IMR-90 (cell line): ENCODE measurements around the gene METTL24. TPM values are rescaled to one million over a fixed set of nuclear protein-coding genes. Genes with fewer than 3 reads are reported as not detected.

Source experiments
- ATAC-seq: fragments of 200-7000 bp; cut with Tn5 transposase; 2 replicates; pipeline ENCODE4 v1.9.1; 2020; ENCODE audit warnings: low read depth, mild to moderate bottlenecking, moderate library complexity
- BruUV-seq: library from RNA; stranded (reverse); fragments of 400-500 nt; replicated peaks from 2 replicates; lab custom pipeline; 2021; lab: Mats Ljungman, UMichigan
- CTCF ChIA-PET: fragments of 300-600 bp; formaldehyde crosslinking; extraction: SDS; loops from one replicate; lab custom pipeline; 2021; ENCODE audit warnings: antibody characterized with exemption; lab: Yijun Ruan, JAX
- POLR2A ChIA-PET: fragments of 300-600 bp; sonication (Branson Sonifier 250); formaldehyde crosslinking; loops from one replicate; lab custom pipeline; 2022; ENCODE audit warnings: antibody characterized with exemption; ENCODE audit not compliant: unreplicated experiment; lab: Charles Lee
- DNase-seq: peaks from one replicate; pipeline ENCODE4 v3.0.0; 2013
- H2AFZ ChIP-seq: replicated peaks from 2 replicates; pipeline ENCODE3; 2013; ENCODE audit warnings: low read length, mild to moderate bottlenecking; ENCODE audit not compliant: poor library complexity
- H2AK5ac ChIP-seq: 2 replicates; pipeline ENCODE4 v1.6.1; 2013; ENCODE audit warnings: low read depth, low read length, inconsistent platforms
- H2AK9ac ChIP-seq: replicated peaks from 2 replicates; pipeline ENCODE3; 2013; ENCODE audit warnings: mild to moderate bottlenecking, low read depth, low read length, moderate library complexity; ENCODE audit not compliant: poor library complexity
- H2BK120ac ChIP-seq: 2 replicates; pipeline ENCODE4 v1.6.1; 2013; ENCODE audit warnings: low read depth, low read length, inconsistent platforms
- H2BK15ac ChIP-seq: 3 replicates; pipeline ENCODE4 v1.6.1; 2013; ENCODE audit warnings: low read depth, low read length, inconsistent platforms
- H2BK20ac ChIP-seq: 2 replicates; pipeline ENCODE4 v1.6.1; 2013; ENCODE audit warnings: low read depth, mild to moderate bottlenecking, inconsistent platforms, low read length, moderate library complexity
- H2BK5ac ChIP-seq: 2 replicates; pipeline ENCODE4 v1.6.1; 2013; ENCODE audit warnings: mild to moderate bottlenecking, low read depth, low read length, inconsistent platforms; ENCODE audit not compliant: poor library complexity, severe bottlenecking
- H3K14ac ChIP-seq: replicated peaks from 2 replicates; pipeline ENCODE4 v1.6.1; 2013; ENCODE audit warnings: low read depth, low read length, inconsistent platforms
- H3K18ac ChIP-seq: 2 replicates; pipeline ENCODE4 v1.6.1; 2013; ENCODE audit warnings: low read depth, low read length, control low read depth
- H3K23ac ChIP-seq: 2 replicates; pipeline ENCODE4 v1.6.1; 2013; ENCODE audit warnings: low read depth, low read length, inconsistent platforms
- H3K27ac ChIP-seq: 2 replicates; pipeline ENCODE4 v1.5.1; 2013; ENCODE audit warnings: mild to moderate bottlenecking, control low read depth, low read length; ENCODE audit not compliant: insufficient read depth
- H3K27me3 ChIP-seq: 2 replicates; pipeline ENCODE4 v1.6.1; 2013; ENCODE audit warnings: low read length; ENCODE audit not compliant: control insufficient read depth, insufficient read depth
- H3K36me3 ChIP-seq: 2 replicates; pipeline ENCODE4 v1.6.1; 2013; ENCODE audit warnings: low read length, mixed read lengths; ENCODE audit not compliant: control insufficient read depth, insufficient read depth
- H3K4ac ChIP-seq: 2 replicates; pipeline ENCODE4 v1.6.1; 2013; ENCODE audit warnings: low read depth, low read length, inconsistent platforms
- H3K4me1 ChIP-seq: 2 replicates; pipeline ENCODE4 v1.6.1; 2013; ENCODE audit warnings: low read length, mixed read lengths; ENCODE audit not compliant: control insufficient read depth, insufficient read depth
- H3K4me2 ChIP-seq: 2 replicates; pipeline ENCODE4 v1.6.1; 2013; ENCODE audit warnings: low read depth, mild to moderate bottlenecking, control low read depth, low read length, moderate library complexity
- H3K4me3 ChIP-seq: 2 replicates; pipeline ENCODE4 v1.5.1; 2013; ENCODE audit warnings: low read depth, mild to moderate bottlenecking, control low read depth, low read length, moderate library complexity; ENCODE audit not compliant: insufficient read depth
- H3K56ac ChIP-seq: 2 replicates; pipeline ENCODE4 v1.6.1; 2013; ENCODE audit warnings: low read length, inconsistent platforms; ENCODE audit not compliant: insufficient read depth; ENCODE audit errors: extremely low read depth
- H3K79me1 ChIP-seq, 2 experiments: 2 replicates each; pipeline ENCODE4 v1.6.1; 2013; ENCODE audit warnings: low read length in 2 of 2, inconsistent platforms in 1 of 2, low read depth in 1 of 2
- H3K9ac ChIP-seq: 2 replicates; pipeline ENCODE4 v1.6.1; 2013; ENCODE audit warnings: low read depth, low read length, control low read depth
- H3K9me1 ChIP-seq: 2 replicates; pipeline ENCODE4 v1.6.1; 2013; ENCODE audit warnings: low read length, inconsistent platforms; ENCODE audit not compliant: insufficient read depth
- H3K9me3 ChIP-seq: 2 replicates; pipeline ENCODE4 v1.6.1; 2013; ENCODE audit warnings: low read length; ENCODE audit not compliant: control insufficient read depth, insufficient read depth
- H4K20me1 ChIP-seq: 2 replicates; pipeline ENCODE4 v1.6.1; 2013; ENCODE audit warnings: low read length, inconsistent platforms; ENCODE audit not compliant: insufficient read depth
- H4K5ac ChIP-seq: 2 replicates; pipeline ENCODE4 v1.6.1; 2013; ENCODE audit warnings: mild to moderate bottlenecking, low read depth, low read length, control low read depth
- H4K8ac ChIP-seq, 2 experiments: 2 replicates each; pipeline ENCODE4 v1.6.1; 2013; ENCODE audit warnings: low read depth in 2 of 2, low read length in 2 of 2, control low read depth in 1 of 2, inconsistent platforms in 1 of 2
- H4K91ac ChIP-seq: 2 replicates; pipeline ENCODE4 v1.6.1; 2013; ENCODE audit warnings: low read depth, low read length, inconsistent platforms; ENCODE audit not compliant: insufficient read depth
- BHLHE40 ChIP-seq: fragments of 150-350 bp; IDR thresholded peaks from 2 replicates; pipeline ENCODE4 v1.6.1; 2016; ENCODE audit warnings: mild to moderate bottlenecking, low read depth, low read length
- FOS ChIP-seq: fragments of 150-350 bp; IDR thresholded peaks from 2 replicates; pipeline ENCODE4 v1.6.1; 2016; ENCODE audit warnings: low read depth, low read length
- MAFK ChIP-seq: IDR thresholded peaks from 2 replicates; pipeline ENCODE4 v1.6.1; 2012; ENCODE audit warnings: low read depth, low read length, improper control_type of control experiment
- MXI1 ChIP-seq: IDR thresholded peaks from 2 replicates; pipeline ENCODE4 v1.6.1; 2012; ENCODE audit warnings: low read depth, mild to moderate bottlenecking, low read length, moderate library complexity, borderline replicate concordance
- NFE2L2 ChIP-seq: fragments of 150-350 bp; IDR thresholded peaks from 2 replicates; pipeline ENCODE4 v1.6.1; 2016; ENCODE audit warnings: low read depth, mild to moderate bottlenecking, low read length
- POLR2A ChIP-seq: IDR thresholded peaks from 2 replicates; pipeline ENCODE4 v1.6.1; 2012; ENCODE audit warnings: mild to moderate bottlenecking, low read depth, low read length
- RFX5 ChIP-seq: IDR thresholded peaks from 2 replicates; pipeline ENCODE4 v1.8.0; 2012; ENCODE audit warnings: low read depth, mild to moderate bottlenecking, low read length, moderate library complexity
- SMC3 ChIP-seq: fragments of 150-350 bp; IDR thresholded peaks from 2 replicates; pipeline ENCODE4 v1.6.1; 2016; ENCODE audit warnings: low read depth, mild to moderate bottlenecking, antibody characterized with exemption, low read length, moderate library complexity
- WGBS, 2 experiments: methylation state at CpG; one replicate each; pipeline versions ENCODE4 v1.1.5 to v1.1.7; 2013; ENCODE audit warnings: missing lambda C conversion rate in 2 of 2; ENCODE audit not compliant: insufficient read length in 1 of 2; ENCODE audit errors: extremely low coverage in 2 of 2; 5-methylcytosine and 5-hydroxymethylcytosine counted together
- dilution Hi-C: fragments of 300-500 bp; cut with HindIII; formaldehyde crosslinking; loops from one replicate; pipeline ENCODE4 v1.14.3; 2018; ENCODE audit warnings: low sequenced_read_pairs; ENCODE audit not compliant: unreplicated experiment
- in situ Hi-C: fragments of 300-500 bp; cut with MboI; formaldehyde crosslinking; loops from 3 replicates; pipeline ENCODE4 v1.14.3; 2019; ENCODE audit warnings: low sequenced_read_pairs, inconsistent platforms, mixed read lengths
- intact Hi-C: fragments of 100-400 bp; cut with micrococcal nuclease; formaldehyde crosslinking; loops from 2 replicates; pipeline ENCODE4 v1.10.0; 2022
- polyA plus RNA-seq, 3 experiments: library from polyadenylated mRNA; depleted of rRNA; stranded (reverse); fragments of >200 nt; gene quantifications; 2 replicates each; pipeline ENCODE4 v1.2.3, GENCODE V29; 2012; ENCODE audit warnings: low replicate concordance in 1 of 3
- total RNA-seq: library from RNA; depleted of rRNA; stranded (reverse); fragments of >200 nt; gene quantifications from 2 replicates; pipeline ENCODE4 v1.2.3, GENCODE V29; 2012
- TF ChIP-seq, protein P1 (sequence below): fragments of 150-350 bp; IDR thresholded peaks from 2 replicates; pipeline ENCODE4 v1.6.1; 2016; ENCODE audit warnings: low read depth, mild to moderate bottlenecking, low read length, moderate library complexity, borderline replicate concordance
- TF ChIP-seq, protein P2 (sequence below): fragments of 150-350 bp; IDR thresholded peaks from 2 replicates; pipeline ENCODE4 v1.6.1; 2017; ENCODE audit warnings: mild to moderate bottlenecking, antibody characterized with exemption, low read length, low read depth

METTL24 gene
- total and polyA plus RNA-seq, 2 of the 4 experiments (the other 2 are of a cell fraction): not detected

DNA sequence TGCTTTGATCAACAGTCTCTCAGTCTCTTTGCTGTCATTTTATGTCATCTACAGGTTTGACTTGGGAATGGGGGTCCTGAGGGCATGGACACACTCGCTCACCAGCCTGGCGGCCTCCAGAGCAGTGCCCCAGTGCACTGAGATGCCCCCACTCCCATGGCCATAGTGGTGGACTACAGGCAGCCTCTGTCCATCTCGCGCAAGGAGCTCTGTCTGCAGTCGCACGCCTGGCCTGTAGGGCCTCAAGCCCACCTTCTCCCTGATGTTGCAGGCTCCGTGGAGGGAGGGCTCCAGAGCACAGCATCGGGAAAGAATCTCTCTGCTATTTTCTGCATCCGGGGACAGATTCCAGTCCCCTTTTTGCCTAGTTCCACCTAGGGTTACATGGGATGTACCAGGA, 34.6 kb upstream of the METTL24 start:
- no peak for DNase-seq
- POLR2A ChIA-PET: no interaction called here
- Histone ChIP-seq H3K9ac (no peak overlapping the region), H3K56ac (no peak overlapping the region), H2BK15ac (no peak overlapping the region), H4K20me1 (no peaks in the 10 kb centered on the region), H4K5ac (no peak overlapping the region), H2AK5ac (no peak overlapping the region), H3K4me1 (no peaks in the 10 kb centered on the region), H3K4me3 (no peak overlapping the region), H3K9me3 (no peaks in the 10 kb centered on the region), H3K4ac (no peak overlapping the region), H3K9me1 (no peaks in the 10 kb centered on the region), H2AK9ac (peak overlapping the region; percentile 23), H4K8ac (no peak overlapping the region), H4K91ac (no peak overlapping the region), H3K79me1 (no peaks in the 10 kb centered on the region), H2BK5ac (no peak overlapping the region), H2BK120ac (no peak overlapping the region), H3K23ac (no peak overlapping the region), H3K18ac (no peak overlapping the region), H3K27me3 (peaks cover 3% of the 10 kb centered on the region), H3K27ac (no peak overlapping the region), H3K14ac (no peak overlapping the region), H3K4me2 (no peak overlapping the region), H2AFZ (no peak overlapping the region), H2BK20ac (no peak overlapping the region), H3K36me3 (no peaks in the 10 kb centered on the region)
- intact Hi-C loops: no loop called here
- dilution Hi-C loops: no loop called here
- CTCF ChIA-PET: interaction anchor here (4.1 to 4.2 kb wide), 2 partner anchors 215 to 353 kb away, joined by 19 to 27 read pairs; no protein-coding TSS in a partner anchor
- no TSS peak for BruUV-seq
- TF ChIP-seq NFE2L2 (no peak), POLR2A (no peak), SMC3 (no peak), RFX5 (no peak), FOS (no peak), MXI1 (no peak), MAFK (no peak), BHLHE40 (no peak)
- TF ChIP-seq, protein P1, sequence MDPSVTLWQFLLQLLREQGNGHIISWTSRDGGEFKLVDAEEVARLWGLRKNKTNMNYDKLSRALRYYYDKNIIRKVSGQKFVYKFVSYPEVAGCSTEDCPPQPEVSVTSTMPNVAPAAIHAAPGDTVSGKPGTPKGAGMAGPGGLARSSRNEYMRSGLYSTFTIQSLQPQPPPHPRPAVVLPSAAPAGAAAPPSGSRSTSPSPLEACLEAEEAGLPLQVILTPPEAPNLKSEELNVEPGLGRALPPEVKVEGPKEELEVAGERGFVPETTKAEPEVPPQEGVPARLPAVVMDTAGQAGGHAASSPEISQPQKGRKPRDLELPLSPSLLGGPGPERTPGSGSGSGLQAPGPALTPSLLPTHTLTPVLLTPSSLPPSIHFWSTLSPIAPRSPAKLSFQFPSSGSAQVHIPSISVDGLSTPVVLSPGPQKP: no peak
- TF ChIP-seq, protein P2, sequence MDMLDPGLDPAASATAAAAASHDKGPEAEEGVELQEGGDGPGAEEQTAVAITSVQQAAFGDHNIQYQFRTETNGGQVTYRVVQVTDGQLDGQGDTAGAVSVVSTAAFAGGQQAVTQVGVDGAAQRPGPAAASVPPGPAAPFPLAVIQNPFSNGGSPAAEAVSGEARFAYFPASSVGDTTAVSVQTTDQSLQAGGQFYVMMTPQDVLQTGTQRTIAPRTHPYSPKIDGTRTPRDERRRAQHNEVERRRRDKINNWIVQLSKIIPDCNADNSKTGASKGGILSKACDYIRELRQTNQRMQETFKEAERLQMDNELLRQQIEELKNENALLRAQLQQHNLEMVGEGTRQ: no peak
- no peak for ATAC-seq
- 69% methylated on average over 6 of the region's 9 CpGs; no CpG with 5 or more reads in 1 of the 2 experiments for WGBS, 2 experiments
- in situ Hi-C loops: loop anchor here (5.0 kb wide), 2 partner anchors 340 to 690 kb away; no protein-coding TSS in a partner anchor
